GM12891 (cell line): ENCODE measurements around the gene CSRNP2.

Experiments
- PAX5 ChIP-seq: IDR thresholded peaks from 2 replicates; pipeline ENCODE4 v1.6.1; 2011; ENCODE audit warnings: low read length, moderate library complexity, mild to moderate bottlenecking; ENCODE audit not compliant: insufficient read depth, severe bottlenecking
- POLR2A ChIP-seq: IDR thresholded peaks from 2 replicates; pipeline ENCODE4 v1.6.1; 2011; ENCODE audit warnings: low read depth, low read length, control low read depth
- POLR2AphosphoS5 ChIP-seq: IDR thresholded peaks from 2 replicates; pipeline ENCODE4 v1.6.1; 2011; ENCODE audit warnings: low read depth, low read length, control low read depth
- SPI1 ChIP-seq: IDR thresholded peaks from 2 replicates; pipeline ENCODE4 v1.6.1; 2011; ENCODE audit warnings: low read depth, low read length, control low read depth
- TAF1 ChIP-seq: IDR thresholded peaks from 2 replicates; pipeline ENCODE4 v1.6.1; 2011; ENCODE audit warnings: low read depth, low read length, control low read depth

DNA sequence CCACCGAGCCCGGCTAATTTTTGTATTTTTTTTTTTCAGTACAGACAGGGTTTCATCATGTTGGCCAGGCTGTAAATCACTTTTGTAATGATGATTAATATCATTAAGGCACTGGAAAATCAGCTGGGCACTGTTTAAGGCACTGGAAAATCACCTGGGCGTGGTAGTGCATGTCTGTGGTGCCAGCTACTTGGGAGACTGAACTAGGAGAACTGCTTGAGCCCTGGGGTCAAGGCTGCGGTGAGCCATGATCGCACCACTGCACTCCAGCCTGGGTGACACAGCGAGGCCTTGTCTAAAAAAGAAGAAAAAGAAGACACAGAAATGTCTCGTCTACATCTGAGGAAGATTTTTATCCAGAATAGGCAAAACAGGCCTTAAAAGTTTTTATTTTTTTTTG, 70.0 kb downstream of the CSRNP2 start:
- TF ChIP-seq POLR2A: no peak
- TF ChIP-seq TAF1: no peak
- TF ChIP-seq POLR2AphosphoS5: no peak
- TF ChIP-seq PAX5: no peak
- TF ChIP-seq SPI1: no peak
